Stimulated activated CD8-positive, alpha-beta memory T cell treated with anti-CD3 and anti-CD28 coated beads, Interleukin-4, amount 100 ng/mL, for 4 hours (primary cell): Measurements from ENCODE around the gene CTNND2.

Experiments used
- DNase-seq, 2 donors: peaks; one replicate each; pipeline ENCODE4 v3.0.0-alpha.2; 2020; ENCODE audit warnings: low read depth in 2 of 2, low spot score in 1 of 2

The CTNND2 gene

GRCh38 chr5:11790201-11790600 is 114.0 kb downstream of the CTNND2 start:
- no peak for DNase-seq

- no peak for DNase-seq
These were observed 118.4 kb downstream of the CTNND2 start for GRCh38 chr5:11785771-11786352.

GRCh38 chr5:11780641-11781345 is 123.5 kb downstream of the CTNND2 start:
- DNase-seq, result no peak

DNA sequence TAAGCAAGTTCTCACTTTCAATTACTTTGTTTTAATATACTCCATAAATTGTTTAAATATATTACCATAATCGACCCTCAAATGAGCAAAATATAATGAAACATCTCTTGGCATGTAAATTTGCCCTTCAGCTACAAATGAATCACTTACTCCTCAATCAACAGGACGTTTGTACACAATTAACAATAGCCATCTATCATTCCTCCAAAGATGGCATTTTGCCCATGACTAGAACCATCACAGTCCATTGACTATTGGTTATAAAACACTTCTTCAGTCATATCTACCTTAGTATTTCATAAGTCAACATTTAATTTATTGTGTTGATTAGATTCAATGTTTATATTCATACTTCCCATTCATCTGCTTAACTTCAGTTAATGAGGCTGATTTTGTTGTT is 127.2 kb downstream of the CTNND2 start:
- no peak for DNase-seq

GRCh38 chr5:11770310-11770709 is 133.9 kb downstream of the CTNND2 start:
- no peak for DNase-seq

DNA sequence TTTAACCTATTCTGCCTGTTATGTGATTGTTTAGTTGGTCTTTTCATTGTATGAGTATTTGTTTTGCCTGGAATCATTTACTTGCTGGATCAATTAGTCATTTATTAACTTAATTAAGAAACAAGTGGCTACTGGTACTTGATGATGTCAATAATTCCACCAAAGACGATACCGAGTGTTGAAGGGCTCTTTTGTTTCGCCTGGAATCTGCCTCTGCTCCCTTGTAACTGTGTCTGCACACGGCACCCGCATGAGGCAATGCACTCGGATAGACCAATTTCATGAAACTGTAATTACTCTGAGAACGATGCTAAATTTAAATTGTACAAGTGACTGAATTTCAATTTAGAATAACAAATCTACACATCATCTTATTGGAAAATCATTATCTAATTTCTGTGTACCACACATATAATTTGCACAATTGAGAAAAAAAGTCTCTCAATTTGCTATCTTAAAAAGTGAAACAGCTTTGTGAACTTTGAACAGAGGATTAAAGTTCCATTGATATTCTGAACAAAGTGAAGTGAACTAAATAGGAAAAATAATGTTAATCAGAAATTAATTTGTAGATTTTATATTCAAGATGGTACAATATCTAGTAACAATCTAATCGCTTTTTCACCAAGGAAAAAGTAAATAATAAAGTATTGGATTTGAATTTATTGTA is 143.2 kb downstream of the CTNND2 start:
- DNase-seq, result no peak

DNA sequence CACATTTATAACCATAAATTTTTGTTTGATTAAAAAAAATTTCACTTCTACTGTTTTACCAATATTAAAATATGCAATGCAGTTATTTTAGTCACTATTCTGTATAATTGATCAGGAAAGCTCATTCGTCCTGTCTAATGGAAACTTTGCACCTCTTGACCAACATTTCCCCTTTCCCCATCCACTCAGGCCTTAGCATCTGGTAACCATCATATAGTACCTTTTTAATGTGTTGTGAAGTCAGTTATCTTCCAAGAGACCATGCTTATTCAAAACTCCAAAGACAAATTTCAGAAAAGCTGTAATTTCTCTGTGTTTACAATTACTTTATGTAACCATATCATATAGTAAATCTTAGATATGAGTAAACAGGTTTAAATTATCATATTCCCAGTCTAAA is 145.9 kb downstream of the CTNND2 start:
- no peak for DNase-seq

- no peak for DNase-seq
These were observed 146.6 kb downstream of the CTNND2 start for GRCh38 chr5:11757661-11758060.

GRCh38 chr5:11737010-11737409 is 167.2 kb downstream of the CTNND2 start:
- DNase-seq, result no peak

DNA sequence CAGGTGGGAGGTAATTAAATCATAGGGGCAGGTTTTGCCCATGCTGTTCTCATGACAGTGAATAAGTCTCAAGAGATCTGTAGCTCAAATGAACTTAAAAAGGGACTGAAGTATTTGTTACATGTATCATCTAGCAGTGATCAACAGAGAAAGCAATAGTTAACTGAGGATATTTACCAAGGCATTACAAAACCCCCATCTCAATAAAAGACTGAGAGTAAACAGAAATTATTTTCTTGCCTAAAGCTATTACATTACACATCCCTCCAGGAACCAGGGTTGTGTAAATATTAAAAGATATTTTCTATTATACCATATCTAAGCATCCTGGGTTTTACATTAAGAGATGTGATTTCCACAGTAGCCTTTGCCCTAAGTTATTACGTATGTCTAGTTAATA is 169.9 kb downstream of the CTNND2 start:
- DNase-seq, result no peak

DNA sequence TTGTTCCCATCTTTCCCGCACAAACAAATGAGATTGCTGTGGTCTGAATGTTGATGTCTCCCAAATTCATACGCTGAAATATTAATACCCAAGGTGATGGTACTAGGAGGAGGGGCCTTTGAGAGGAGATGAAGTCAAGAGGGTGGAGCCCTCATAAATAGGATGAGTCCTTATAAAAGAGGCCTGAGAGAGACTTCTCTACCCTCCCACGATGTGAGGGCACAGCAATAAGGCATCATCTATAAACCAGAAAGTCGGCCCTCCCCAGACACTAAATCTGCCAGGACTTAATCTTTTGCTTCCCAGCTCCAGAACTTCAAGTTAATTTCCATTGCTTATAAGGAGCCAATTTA is 170.4 kb downstream of the CTNND2 start:
- no peak for DNase-seq

- DNase-seq, result no peak
These were observed 170.9 kb downstream of the CTNND2 start for GRCh38 chr5:11733185-11733839.

DNA sequence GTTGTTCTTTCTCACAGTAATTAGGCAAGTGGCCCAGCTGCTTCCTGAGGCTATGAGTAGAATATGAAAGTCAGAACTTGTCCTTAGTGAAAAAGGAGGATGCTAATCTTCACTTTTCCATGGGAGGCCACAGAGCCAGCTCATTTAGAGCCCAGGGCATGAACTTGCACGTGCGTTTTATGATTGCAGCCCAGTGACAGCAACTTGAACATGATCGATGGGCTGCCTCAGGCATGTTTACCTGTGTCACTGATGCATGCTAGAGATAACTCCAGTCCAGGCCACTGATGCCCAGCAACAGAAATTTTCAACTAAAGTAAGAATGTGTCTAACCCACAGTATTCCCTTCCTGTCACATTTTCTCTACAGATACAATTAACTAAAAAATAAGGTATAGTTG is 179.3 kb downstream of the CTNND2 start:
- DNase-seq, result no peak

GRCh38 chr5:11719888-11720481 is 184.3 kb downstream of the CTNND2 start:
- DNase-seq, result no peak

DNA sequence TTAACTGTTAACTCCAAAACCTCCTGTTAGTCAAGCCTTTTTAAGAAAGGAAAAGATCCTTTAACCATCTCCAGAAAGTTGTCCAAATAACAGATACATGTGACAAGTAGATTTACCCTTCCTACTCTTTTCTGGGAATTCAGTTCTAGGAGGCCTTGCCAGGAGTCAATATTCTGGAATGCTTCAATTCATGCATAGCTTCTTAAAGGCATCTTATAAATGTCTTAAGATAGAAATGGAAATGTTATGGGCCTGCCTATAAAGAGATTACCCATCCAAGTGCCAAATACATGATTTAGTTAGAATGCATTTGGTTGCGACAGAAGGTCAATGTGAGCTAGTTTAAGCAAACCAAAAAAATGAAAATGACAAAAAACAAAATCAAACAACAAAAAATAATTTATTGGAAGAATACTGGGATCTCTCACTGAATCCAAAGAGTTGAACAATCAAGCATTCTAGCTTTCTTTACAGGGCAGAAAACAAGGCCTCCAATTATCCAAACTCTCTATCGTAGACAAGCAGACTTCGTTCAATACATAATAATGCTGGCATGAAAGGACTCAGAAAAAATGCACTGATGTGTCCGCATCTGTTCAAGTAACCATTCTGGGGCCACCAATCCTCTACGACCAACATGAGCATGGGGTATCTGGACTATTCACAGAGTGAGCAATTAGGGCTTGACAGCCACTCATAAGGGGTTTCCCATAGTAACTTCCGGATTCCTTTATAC is 188.6 kb downstream of the CTNND2 start:
- DNase-seq, result no peak

DNA sequence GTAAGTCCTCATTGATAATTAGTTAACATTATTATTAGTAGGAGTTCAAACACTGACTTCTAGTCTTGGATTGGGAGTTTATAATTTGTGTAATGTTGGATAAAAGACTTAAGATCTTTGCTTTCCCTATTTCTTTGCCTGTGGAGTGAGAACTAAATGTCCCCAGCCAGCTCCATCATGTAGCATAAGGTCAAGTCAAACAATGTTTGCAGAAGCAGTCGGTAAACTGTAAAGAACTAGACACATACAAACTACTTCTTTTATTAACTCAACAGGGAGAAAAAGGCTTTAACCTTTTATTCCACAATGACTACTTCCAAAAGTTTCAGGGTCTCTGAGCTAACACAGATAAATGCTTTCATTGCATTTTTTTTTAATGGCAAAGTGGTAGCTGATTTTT is 192.3 kb downstream of the CTNND2 start:
- no peak for DNase-seq

DNA sequence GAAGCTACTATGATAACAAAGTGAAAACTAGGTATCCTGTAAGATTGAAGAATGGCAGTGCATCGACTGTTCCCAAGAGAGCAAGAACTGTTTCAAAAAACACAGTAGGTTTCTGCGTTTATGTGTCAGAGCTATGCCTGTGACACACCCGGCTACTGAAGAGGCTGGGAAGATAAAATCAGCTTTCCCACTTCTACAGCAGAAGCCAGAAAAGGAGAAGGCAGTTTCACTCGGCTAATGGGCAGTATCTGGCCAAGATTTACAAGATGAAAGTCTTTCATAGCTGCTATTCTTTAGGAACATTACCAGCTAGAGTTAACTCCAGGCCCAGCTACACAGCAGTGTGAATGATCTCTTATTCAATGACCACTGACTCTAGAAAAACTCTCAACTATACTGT is 195.2 kb downstream of the CTNND2 start:
- no peak for DNase-seq

GRCh38 chr5:11704916-11705315 is 199.3 kb downstream of the CTNND2 start:
- no peak for DNase-seq

DNA sequence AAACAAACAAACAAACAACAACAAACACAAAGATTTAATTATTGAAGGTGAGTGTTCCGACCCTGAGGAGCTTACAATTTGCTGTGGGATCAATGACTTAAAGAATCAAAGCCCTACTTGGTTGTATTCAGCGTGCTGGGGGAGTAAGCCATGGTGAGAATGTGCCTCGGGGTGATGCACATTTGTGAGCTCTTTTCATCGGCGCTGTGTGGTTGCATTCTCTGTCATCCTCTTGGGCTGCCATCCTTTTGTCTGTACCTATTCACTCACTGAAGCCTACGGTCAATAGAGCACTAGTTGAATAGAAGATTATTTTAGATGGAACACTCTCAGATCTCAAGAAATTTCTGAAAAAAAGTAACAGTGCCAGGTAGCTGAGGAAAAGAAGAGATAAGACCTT is 203.9 kb downstream of the CTNND2 start:
- no peak for DNase-seq

GRCh38 chr5:11692636-11693035 is 211.6 kb downstream of the CTNND2 start:
- DNase-seq, result no peak

GRCh38 chr5:11687498-11687897 is 216.7 kb downstream of the CTNND2 start:
- DNase-seq, result no peak
